GM19468 (cell line): ENCODE measurements around the gene LRRC10B.

Experiments used
- ATAC-seq: cut with Tn5 transposase; IDR thresholded peaks from one replicate; pipeline ENCODE4 v1.9.1; 2021; ENCODE audit warnings: mild to moderate bottlenecking, moderate library complexity, moderate number of reproducible peaks; ENCODE audit not compliant: unreplicated experiment; ENCODE audit errors: extremely low read depth

LRRC10B gene

DNA sequence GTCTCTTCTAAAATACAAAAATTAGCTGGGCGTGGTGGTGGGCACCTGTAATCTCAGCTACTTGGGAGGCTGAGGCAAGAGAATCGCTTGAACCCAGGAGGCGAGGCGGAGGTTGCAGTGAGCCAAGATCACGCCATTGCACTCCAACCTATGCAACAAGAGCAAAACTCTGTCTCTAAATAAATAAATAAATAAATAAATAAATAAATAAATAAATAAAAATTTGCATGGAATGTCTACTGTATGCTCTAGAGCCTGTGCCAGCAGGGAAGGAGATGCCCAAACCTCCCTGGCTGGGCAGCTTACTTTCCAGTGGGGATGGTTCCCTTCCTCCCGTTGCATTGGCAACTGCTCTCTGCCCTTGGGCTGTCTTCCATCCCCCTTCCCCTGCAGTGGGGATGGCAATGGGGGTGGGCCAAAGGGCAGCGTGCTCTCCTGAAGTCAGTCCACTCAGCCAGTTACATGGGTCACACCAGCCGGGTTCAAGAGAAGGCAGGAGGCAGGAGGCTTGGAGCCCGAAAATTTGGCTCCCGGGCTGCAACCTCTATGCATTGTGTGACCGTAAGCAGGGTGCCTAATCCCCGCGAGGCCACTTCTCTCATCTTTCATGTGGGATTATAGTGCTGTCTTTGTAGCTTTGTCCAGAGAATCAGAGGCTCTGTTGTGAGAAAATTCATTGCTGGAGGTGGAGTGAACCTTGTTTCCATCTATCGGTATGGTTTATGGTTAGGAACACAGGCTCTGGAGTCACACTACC lies 1.4 kb upstream of the LRRC10B start:
- ATAC-seq: no peak

DNA sequence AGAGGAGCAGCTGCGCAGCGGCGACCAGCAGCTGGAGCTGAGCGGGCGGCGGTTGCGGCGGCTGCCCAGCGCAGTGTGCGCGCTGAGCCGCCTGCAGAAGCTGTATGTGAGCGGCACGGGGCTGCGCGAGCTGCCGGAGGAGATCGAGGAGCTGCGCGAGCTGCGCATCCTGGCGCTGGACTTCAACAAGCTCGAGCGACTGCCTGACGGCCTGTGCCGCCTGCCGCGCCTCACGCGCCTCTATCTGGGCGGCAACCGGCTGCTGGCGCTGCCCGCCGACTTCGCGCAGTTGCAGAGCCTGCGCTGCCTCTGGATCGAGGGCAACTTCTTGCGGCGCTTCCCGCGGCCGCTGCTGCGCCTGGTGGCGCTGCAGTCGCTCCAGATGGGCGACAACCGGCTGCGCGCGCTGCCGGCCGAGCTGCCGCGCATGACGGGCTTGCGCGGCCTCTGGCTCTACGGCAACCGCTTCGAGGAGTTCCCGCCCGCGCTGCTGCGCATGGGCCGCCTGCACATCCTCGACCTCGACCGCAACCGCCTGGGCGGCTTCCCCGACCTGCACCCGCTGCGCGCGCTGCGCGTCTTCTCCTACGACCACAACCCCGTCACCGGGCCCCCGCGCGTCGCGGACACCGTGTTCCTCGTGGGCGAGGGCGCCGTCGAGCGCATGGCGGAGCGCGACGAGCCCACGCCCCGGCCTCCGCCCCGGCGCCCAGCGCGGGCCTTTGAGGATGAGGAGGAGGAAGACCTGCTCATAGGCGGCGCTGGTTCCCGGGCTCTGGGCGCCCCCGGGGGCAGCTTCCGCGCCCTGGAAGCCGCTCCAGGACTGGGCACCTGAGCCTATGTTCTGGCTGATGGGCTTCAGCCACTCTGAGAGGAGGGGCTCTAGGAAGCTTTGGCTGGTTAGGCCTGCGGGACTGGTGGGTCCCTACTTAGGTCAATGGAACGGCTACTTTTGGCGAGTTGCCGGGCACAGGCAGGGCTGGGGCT lies 787 bp downstream of the LRRC10B start:
- ATAC-seq: peak; percentile 64

DNA sequence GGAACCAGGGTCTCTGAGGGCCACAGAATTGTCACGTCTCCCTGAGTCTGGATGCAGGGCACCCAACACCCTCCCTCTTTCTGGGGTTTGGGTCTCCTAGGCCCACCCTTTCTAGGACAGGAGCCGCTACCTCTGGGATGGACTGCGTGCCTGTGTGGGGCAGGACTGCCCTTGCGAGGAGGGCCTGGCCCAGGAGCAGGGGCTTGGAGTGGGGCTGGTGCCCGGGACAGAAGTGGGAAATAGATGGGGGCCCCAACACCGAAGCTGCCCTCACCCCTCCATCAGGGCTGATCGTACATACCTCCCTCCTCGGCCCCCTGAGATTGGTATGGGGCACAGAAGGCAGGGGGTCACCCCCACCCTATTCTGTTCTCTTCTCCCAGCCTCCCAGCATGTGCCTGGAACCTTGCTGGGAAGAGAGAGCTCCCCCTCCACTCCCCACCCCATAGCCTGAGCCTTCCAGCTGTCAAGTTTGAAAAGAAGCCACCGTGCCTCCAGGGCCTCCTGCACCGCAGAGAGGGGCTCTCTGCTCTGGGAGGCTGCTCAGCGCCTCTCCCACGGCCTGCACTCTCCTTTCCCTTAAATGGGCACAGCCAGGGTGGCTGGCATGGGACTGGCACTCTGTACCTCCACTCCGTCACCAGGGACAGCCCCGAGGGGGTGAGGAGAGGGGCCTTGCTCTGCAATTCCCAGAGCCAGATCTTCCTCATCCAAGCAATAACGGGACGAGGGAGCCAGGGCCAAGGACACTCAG lies 1.8 kb downstream of the LRRC10B start:
- ATAC-seq: no peak

DNA sequence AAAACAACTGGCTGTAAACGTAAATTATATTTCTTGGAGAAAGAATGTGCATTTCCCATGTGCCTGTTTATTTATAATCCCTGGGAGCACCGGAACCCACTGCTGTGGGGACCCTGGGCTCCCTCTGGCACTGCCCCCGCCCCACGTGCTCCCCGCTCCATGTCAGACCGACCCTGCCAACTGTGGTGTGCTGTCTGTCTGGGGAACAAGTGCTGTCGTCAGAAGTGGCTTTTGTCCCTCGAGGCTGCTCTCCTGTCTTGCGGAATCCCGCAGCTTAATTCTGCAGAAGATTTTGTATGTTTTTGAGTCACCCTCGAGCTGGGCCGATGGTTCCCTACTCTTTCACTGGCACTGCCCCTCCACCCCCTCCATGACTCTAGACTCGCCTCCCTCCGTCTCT lies 2.4 kb downstream of the LRRC10B start:
- ATAC-seq: no peak

DNA sequence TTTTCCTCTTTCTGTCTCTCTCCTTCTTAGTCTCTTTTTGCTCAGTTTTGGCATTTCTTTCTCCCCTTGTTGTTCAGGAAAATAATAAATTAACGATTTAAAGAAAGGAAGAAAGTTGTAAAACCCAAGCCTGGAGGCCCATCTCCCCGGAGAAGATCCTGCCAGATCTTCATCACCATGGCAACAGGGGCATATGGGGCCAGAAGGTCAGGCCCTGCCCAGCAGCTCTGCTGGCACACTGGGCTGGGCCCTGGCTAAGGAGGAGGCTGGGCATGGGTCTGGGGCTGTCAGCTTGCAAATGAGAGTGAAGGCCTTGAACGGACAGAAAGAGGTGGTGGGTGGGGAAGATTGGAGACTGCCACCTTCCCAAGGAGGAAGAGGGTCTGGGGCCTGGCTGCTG lies 2.8 kb downstream of the LRRC10B start:
- ATAC-seq: no peak

DNA sequence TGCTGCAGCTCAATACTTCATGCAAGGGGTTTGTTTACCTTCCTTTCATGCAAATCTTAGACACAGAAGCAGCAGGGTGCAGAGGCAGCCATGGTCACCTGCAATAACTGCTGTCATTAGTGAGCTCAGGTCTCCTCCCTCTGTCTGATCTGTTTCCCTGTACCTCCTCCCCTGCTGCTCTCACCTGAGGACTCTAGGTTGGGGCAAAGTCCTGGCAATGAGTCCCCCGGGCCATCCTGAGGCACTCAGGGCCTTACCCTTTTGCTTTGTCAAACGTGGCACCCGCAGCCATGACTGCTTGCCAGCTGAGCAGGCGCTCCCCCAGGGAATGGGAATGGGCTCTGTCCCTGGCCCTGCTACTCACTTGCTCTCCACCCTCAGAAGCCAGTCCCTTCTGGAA lies 3.9 kb downstream of the LRRC10B start:
- no peak for ATAC-seq

DNA sequence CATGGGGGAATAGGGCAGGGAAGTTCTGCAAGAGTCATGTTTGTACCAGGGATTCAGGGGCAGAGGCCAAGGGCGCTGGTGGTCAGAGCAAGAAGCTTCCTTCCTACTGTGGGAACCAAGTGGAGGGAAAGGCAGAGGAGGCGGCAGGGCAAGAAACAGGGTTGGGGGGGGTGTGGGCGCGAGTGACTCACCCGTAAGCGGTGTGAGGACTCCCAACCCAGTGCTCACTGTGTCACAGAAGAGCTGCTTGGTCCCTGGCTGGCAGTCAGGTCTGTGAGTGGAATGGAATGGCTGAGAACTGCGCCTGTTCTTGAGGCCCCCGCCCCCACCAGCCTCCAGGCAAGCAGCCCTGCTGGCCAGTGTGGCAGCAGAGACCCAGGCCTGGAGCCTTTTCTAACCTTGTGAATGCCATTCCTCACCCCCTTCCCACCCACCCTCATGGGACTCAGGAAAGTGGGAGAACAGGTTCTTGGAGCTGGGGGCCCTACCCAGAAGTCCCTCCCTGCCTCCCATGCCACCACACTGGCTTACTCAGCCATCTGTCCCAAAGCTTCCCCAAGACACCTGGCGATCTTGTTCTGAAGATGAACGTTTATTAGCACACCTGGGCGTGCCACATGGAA lies 4.7 kb downstream of the LRRC10B start:
- ATAC-seq: no peak

DNA sequence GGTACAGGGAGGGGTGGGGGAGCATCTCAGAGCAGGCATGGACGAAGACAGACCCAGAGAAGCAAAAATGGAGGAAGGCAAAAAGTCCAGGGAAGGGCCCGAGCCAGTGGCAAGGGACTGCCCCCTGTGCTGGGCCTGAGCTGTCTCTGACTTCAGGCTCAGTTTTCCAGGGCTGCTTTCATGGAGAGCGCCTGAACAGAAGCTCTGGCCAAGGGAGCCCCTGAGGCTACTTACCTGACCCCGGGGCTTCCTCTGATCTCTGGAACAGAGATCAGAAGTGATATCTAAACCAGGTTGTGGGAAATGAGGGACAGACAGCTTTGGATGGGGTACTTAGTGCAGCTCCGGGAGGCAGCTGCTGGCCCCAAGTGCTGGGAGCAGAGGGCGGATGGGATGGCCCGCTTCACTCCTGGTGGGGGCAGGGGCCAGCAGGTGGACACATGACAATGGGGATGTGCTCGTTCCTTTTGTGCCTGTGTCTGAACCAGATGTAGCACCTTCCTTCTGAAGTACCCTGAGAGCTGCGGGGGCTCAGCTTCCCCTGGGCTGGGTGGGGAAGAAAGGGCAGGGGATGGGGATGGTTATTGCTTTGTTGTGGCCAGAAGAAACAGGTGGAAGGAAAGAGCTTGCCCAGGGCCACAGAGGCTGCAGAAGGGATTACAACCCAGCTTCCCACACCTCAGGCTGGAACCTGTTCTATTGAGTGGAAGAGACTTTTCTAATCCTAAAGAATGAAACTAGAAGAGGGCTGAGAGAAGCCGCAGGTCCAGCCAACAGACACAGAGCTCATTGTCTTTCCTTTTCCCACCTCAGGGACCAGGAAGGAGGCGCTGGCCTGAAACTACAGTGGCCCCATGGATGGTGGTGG lies 5.7 kb downstream of the LRRC10B start:
- no peak for ATAC-seq

DNA sequence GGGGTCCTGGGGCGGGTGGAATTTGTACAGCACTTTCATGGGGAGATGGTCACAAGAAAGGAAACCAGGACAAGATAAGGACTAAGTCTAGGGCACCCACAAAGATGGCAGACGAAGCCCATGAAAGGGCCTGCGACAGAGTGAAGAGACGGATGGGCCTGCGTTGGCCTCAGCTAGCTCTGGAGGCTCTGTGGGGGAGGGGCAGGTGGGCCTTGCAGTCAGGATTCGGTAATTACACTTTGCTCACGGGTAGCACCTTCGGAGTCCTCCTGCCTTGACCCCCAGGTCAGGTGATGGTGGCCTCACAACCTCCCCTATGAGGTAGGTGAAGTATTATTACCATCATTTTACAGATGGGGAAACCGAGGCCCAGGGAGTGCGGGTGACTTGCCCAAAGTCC lies 7.1 kb downstream of the LRRC10B start:
- ATAC-seq: no peak

DNA sequence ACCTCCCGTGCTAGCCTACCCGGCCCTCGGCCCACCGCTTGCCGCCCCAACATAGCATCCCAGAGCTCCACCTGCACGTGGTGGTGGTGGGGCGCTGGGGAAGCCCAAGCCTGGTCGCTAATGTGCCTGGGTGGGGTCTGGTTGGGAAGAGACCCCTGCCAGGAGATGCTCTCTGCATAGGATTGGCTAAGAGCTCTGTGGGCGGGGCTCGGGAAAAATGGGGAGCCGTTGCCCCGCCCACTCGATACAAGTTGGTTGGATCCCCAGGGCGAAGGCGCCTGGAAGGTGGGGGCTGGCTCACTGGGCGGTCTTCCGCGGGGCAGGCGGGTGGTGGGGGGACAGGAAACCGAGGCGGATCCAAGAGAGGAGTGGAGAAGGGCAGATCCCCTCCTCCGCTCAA lies 7.6 kb downstream of the LRRC10B start:
- no peak for ATAC-seq

DNA sequence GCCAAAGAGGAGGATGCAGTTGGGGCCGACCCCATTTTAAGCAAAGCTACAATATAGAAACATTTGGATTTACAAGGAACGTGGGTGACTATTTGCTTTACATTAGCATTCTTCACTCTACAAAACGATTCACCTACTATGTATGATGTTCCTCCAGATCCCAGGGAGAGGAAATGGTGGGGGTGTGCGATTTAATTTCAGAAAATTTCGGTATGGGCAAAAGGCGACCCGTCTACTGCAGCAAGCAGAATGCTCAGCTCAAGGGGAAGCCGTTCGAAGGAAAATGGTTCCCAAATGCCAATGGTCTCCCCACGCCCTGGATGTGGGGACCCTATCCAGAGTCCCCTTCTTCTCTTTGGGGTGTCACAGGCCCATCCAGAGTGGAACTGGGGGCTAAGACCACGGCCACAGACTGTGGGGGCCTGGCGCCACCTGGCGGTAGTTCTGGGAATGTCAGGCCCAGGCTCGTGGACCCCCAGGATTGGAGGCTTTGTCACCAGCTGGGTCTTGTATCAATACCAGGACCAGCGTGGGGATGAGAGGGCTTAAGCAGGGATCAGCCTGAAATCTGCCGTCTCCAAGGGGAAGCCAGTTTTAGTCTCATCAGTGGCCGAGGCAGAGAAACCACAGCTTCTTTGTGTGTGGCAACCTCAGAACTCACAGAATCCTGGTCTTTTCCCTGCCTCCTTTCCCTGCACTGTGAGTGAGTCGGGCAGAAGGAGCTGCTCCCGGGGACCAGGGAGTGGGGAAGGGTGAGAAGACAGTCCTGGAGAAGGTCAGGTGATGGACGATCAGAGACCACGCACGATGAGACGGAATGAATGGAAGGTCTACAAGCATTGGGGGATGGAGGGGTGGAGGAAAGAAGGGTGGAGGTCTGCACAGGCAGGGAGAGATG lies 8.4 kb downstream of the LRRC10B start:
- ATAC-seq: no peak

DNA sequence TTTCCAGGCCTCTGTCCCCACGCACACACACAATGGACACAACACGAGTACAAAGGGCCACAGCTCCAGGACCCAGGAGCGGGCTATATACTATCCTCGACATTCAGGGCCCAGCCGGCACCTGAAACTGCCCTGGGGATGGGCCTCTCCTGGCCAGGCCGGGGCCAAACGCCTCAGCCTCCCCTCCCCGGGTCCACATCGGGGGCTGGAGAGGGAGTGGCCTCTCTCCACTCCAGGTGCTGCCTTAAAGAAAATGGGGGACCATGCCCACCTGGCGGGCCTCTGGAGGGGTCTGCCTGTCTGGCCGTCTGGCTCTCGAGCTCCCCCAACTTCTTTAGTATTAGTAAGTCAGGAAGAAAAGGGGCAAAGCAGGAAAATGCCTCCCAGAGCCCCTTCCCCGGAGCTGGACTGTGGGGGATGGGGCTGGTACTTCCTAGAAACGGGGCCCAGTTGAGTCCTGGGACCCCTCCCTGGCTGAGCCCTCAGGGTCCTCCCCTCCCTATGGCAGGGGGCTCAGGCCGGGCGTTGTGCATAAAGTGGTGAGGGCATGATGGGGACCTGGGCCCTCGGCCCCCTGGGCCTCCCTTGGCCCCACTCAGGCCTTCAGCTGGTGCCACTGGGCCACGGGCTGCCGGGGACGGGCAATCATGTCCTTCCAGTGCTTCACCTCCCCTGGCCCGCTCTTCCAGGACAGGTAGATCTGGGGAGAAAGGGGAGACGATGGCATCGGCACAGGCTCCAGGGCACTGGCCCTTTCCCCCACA lies 9.7 kb downstream of the LRRC10B start:
- ATAC-seq: no peak

DNA sequence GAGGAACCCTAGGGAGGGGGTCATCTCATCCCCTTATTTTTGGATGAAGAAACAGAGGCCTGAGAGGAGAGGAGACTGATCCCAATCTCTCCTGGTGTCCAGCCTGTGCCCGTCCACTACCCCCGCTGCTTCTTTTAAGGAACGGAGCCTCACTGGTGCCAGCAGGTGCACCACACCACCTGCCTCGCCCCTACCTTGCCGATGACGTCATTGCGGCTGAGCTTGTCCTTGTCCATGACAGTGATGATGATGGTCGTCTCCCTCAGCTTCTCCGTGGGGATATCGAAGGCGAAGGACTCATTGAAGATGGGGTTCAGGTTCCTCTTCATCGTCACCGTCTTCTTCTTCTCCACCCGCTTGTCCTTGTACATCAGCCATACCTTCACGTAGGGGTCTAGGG lies 14.3 kb downstream of the LRRC10B start:
- no peak for ATAC-seq

DNA sequence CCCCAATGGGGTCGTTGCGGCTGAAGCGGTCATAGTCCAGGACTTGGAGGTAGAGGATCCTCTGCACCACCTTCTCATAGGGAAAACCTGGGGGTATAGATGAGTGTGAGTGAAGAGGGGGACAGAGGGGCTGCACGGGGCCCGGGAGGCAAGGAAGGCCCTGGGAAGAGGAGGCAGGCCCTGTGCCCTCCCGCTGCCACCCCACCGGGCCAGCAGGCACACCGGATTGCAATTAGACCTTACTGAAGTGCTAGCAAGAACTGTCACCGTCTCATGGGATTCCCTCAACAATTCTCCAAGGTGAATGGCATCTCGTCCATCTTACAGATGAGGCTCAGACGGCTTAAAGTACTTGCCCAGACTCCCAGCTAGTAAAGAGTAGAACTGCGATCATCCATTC lies 15.9 kb downstream of the LRRC10B start:
- no peak for ATAC-seq

DNA sequence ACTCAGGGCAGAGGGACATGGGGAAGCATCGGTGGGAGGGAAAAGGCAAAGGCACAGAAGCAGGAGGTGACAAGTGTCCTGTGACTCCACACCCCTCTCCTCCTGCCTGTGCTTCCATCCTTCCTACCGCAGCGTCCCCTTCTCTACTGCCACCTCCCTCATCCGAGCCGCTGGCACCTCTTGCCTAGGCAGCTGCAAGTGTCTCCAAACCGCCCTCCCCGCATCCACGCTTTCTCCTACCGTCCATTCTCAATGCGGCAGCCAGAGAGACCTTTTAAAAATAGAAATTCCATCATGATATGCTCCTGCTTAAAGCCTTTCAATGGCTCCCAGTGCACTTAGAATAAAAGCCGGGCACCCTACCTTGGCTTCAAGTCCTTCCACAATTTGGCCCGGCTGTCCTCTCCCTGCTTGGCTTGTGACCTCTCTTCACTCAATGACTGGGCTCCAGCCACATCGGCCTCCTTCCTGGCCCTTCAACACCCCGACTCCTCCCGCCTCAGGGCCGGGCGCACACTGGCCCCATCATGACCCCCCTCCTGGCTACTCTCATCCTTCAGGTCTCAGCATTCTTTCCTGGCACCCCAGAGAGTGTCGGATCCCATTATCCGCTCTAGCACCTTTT lies 16.5 kb downstream of the LRRC10B start:
- no peak for ATAC-seq

DNA sequence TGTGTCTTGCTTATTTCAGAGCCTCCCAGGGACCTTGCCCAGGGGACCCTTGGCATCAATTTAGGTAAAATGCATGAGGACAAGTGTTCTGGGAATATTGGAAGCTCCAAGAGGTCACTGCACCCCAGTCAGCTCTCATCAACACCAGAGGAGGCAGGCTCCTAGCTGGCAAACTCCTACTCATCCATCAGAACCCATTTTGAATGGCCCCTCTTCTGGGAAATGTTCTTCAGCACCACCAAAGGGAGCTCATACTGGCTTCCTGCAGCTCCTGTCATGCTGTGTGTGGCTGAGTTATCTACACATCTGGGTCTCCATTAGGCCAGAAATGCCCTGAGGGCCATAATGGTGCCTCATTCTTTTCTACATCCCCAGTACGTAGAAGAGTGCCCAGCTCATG lies 17.7 kb downstream of the LRRC10B start:
- ATAC-seq: no peak
